ENCODE results near the gene HIF3A.

DNA sequence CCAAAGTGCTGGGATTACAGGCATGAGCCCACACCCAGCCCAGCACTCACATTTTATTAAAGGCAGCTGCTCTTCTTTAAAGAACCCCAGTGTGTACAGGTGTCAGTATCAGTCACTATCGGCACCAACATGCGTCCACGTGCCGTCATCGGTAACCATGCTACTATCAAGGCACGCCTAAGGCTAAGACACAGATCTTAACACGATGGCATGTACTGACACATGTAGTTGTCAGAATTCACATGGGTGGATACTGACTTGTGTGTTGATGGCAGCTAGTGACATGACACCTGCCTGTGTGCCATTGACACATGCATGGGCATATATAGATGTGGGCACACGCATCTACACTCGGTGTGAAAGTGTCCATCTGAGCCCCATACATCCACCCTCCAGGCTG lies 12.2 kb upstream of the HIF3A start:
- TF ChIP-seq, protein P1, sequence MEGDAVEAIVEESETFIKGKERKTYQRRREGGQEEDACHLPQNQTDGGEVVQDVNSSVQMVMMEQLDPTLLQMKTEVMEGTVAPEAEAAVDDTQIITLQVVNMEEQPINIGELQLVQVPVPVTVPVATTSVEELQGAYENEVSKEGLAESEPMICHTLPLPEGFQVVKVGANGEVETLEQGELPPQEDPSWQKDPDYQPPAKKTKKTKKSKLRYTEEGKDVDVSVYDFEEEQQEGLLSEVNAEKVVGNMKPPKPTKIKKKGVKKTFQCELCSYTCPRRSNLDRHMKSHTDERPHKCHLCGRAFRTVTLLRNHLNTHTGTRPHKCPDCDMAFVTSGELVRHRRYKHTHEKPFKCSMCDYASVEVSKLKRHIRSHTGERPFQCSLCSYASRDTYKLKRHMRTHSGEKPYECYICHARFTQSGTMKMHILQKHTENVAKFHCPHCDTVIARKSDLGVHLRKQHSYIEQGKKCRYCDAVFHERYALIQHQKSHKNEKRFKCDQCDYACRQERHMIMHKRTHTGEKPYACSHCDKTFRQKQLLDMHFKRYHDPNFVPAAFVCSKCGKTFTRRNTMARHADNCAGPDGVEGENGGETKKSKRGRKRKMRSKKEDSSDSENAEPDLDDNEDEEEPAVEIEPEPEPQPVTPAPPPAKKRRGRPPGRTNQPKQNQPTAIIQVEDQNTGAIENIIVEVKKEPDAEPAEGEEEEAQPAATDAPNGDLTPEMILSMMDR (IDR thresholded peaks at IDR 0.05; ENCODE audit: extremely low read depth in 1 of 2, insufficient read depth in 1 of 2, low read depth in 1 of 2, low read length in 2 of 2): no peak
- TF ChIP-seq EZH2 (IDR thresholded peaks at IDR 0.05; ENCODE audit: borderline replicate concordance, low read depth, low read length, severe bottlenecking): no peak
- TF ChIP-seq, protein P2, sequence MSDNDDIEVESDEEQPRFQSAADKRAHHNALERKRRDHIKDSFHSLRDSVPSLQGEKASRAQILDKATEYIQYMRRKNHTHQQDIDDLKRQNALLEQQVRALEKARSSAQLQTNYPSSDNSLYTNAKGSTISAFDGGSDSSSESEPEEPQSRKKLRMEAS (IDR thresholded peaks at IDR 0.05; ENCODE audit: insufficient read depth, insufficient read length): no peak
- no peak for TF ChIP-seq POLR2AphosphoS5 (IDR thresholded peaks at IDR 0.05; ENCODE audit: insufficient read depth, low read depth, low read length)
- no peak for TF ChIP-seq MYC (IDR thresholded peaks at IDR 0.05; ENCODE audit: low read depth, low read length)
